GM12874 (cell line): ENCODE measurements around the gene STX8.

Experiments
- CTCF ChIP-seq: IDR thresholded peaks from 2 replicates; pipeline ENCODE4 v1.5.1; 2011; ENCODE audit warnings: low read depth, mild to moderate bottlenecking, control low read depth, low read length, moderate library complexity; ENCODE audit not compliant: insufficient read depth

Gene STX8

GRCh38 chr17:9218064-9218635, 357.5 kb downstream of the STX8 start:
- no peak for TF ChIP-seq CTCF

GRCh38 chr17:9217151-9218056, 358.2 kb downstream of the STX8 start:
- TF ChIP-seq CTCF: no peak

- no peak for TF ChIP-seq CTCF
Observed at GRCh38 chr17:9215465-9215864, 360.2 kb downstream of the STX8 start.

GRCh38 chr17:9213303-9213640, 362.3 kb downstream of the STX8 start:
- TF ChIP-seq CTCF: no peak

- no peak for TF ChIP-seq CTCF
Observed at GRCh38 chr17:9212376-9213302, 363.0 kb downstream of the STX8 start.

GRCh38 chr17:9211133-9211765, 364.4 kb downstream of the STX8 start:
- TF ChIP-seq CTCF: no peak
